Measurements from ENCODE around the gene DOC2B. TPM values are rescaled to one million over a fixed set of nuclear protein-coding genes. Genes with fewer than 3 reads are reported as not detected.

Gene DOC2B
- total and polyA plus RNA-seq, 2 of the 8 experiments (the other 6 are each of a cell fraction or from before 2014, with no cell fraction given), result 1.3 to 3.3 TPM

GRCh38 chr17:192666-193425, 11.4 kb upstream of the DOC2B start:
- Histone ChIP-seq H4K20me1 (replicated peaks in 1 of 2; ENCODE audit: control insufficient read depth in 1 of 2, insufficient read depth in 2 of 2, low read length in 2 of 2) (no peaks in the 10 kb centered on the region), H3K27me3 (replicated peaks in 1 of 4; ENCODE audit: control insufficient read depth in 3 of 4, extremely low read depth in 1 of 4, insufficient read depth in 3 of 4, low read length in 3 of 4) (no peaks in the 10 kb centered on the region; a peak in 1 of 7 replicates), H2AK5ac (ENCODE audit: low read depth, low read length) (no peak overlapping the region), H2BK15ac (ENCODE audit: low read length) (no peak overlapping the region), H3K79me1 (ENCODE audit: low read depth, low read length) (no peaks in the 10 kb centered on the region), H3K36me3 (ENCODE audit: control insufficient read depth in 2 of 4, insufficient read depth in 4 of 4, low read length in 3 of 4) (no peaks in the 10 kb centered on the region), H2BK20ac (ENCODE audit: low read length) (no peak overlapping the region), H3K18ac (ENCODE audit: extremely low read depth, low read length) (no peak overlapping the region), H3K79me2 (ENCODE audit: control insufficient read depth in 1 of 2, insufficient read depth in 2 of 2, low read length in 2 of 2) (no peaks in the 10 kb centered on the region), H3K4me1 (replicated peaks in 1 of 4; ENCODE audit: control insufficient read depth in 3 of 4, insufficient read depth in 4 of 4, low read length in 3 of 4) (peaks cover 0 to 3% (median 0%) of the 10 kb centered on the region in 4 experiments; a peak in 1 of 7 replicates), H3K23ac (ENCODE audit: insufficient read length) (no peak overlapping the region), H4K91ac (replicated peaks; ENCODE audit: insufficient read length, low read length) (no peak overlapping the region), H4K5ac (ENCODE audit: insufficient read length, low read depth, low read length) (no peak overlapping the region), H4K8ac (ENCODE audit: extremely low read depth, insufficient read depth, low read length) (no peak overlapping the region), H3K4ac (replicated peaks; ENCODE audit: insufficient read length, low read depth, low read length) (no peak overlapping the region), H3K9me3 (ENCODE audit: insufficient read depth in 2 of 2, low read depth in 1 of 2, low read length in 1 of 2) (no peaks in the 10 kb centered on the region), H3K23me2 (ENCODE audit: low read depth, low read length) (no peaks in the 10 kb centered on the region), H2BK120ac (replicated peaks; ENCODE audit: low read depth, low read length) (no peak overlapping the region), H3K27ac (ENCODE audit: low read depth, low read length) (no peak overlapping the region), H2BK12ac (ENCODE audit: low read depth, low read length) (no peak overlapping the region), H3K4me2 (ENCODE audit: insufficient read depth in 1 of 2, low read depth in 2 of 2, low read length in 2 of 2) (no peak overlapping the region), H2BK5ac (ENCODE audit: low read depth, low read length) (no peak overlapping the region), H2AFZ (ENCODE audit: low read length) (no peak overlapping the region), H3K14ac (ENCODE audit: insufficient read length) (no peak overlapping the region), H3K56ac (replicated peaks; ENCODE audit: insufficient read length, low read depth, low read length) (no peak overlapping the region), H3K4me3 (ENCODE audit: extremely low read depth in 1 of 4, insufficient read depth in 2 of 4, low read depth in 3 of 4, low read length in 4 of 4) (no peak overlapping the region), H3K9ac (replicated peaks in 1 of 4; ENCODE audit: extremely low read depth in 1 of 4, low read depth in 3 of 4, low read length in 3 of 4) (no peak overlapping the region)
- ChIA-PET POLR2A (ENCODE audit: partially characterized antibody) (interaction anchor here (1.8 kb wide), 1 partner anchor 10 kb away, joined by 4 read pairs; no protein-coding TSS in a partner anchor), CTCF (ENCODE audit: partially characterized antibody) (interaction anchor here (1.1 to 1.6 kb wide), 2 partner anchors 10 to 116 kb away, joined by 4 to 5 read pairs; no protein-coding TSS in a partner anchor)
- FAIRE-seq, result no peak
- DNase-seq (ENCODE audit: low read depth in 1 of 2, low spot score in 2 of 2), result no peak
- 95% methylated on average over 12 of the region's 21 CpGs; no CpG with 5 or more reads in 1 of the 2 experiments for WGBS, 2 experiments (ENCODE audit: extremely low coverage in 1 of 2, insufficient coverage in 1 of 2, insufficient read length in 1 of 2, insufficient replicate concordance in 2 of 2, low coverage in 1 of 2, low lambda C conversion rate in 2 of 2, missing lambda C conversion rate in 1 of 2)
- TF ChIP-seq TAF1 (IDR thresholded peaks at IDR 0.05; ENCODE audit: low read depth, low read length), result no peak
- TF ChIP-seq GABPA (IDR thresholded peaks at IDR 0.05; ENCODE audit: borderline replicate concordance, insufficient read depth, low read length), result no peak

Measured in H1 (cell line).